Measurements from ENCODE around the gene WFIKKN2.
A peak's percentile ranks its signal among the peaks of the same experiment; 100 is the strongest.

The WFIKKN2 gene

GRCh38 chr17:50837286-50837979, 2.0 kb downstream of the WFIKKN2 start:
- DNase-seq = no peak

- DNase-seq = no peak
Observed at GRCh38 chr17:50837980-50838954, 2.9 kb downstream of the WFIKKN2 start.

GRCh38 chr17:50839591-50840310, 4.4 kb downstream of the WFIKKN2 start:
- no peak for DNase-seq

- DNase-seq = no peak
Observed at GRCh38 chr17:50840311-50840851, 5.0 kb downstream of the WFIKKN2 start.

GRCh38 chr17:50841277-50841948, 6.0 kb downstream of the WFIKKN2 start:
- no peak for DNase-seq

GRCh38 chr17:50841949-50842354, 6.6 kb downstream of the WFIKKN2 start:
- DNase-seq = peak in 1 of 4 experiments; percentile 13

- no peak for DNase-seq
Observed at GRCh38 chr17:50842506-50843149, 7.2 kb downstream of the WFIKKN2 start.

- DNase-seq = no peak
Observed at GRCh38 chr17:50843150-50843905, 7.9 kb downstream of the WFIKKN2 start.

GRCh38 chr17:50844117-50844700, 8.8 kb downstream of the WFIKKN2 start:
- no peak for DNase-seq

GRCh38 chr17:50845240-50846147, 10.1 kb downstream of the WFIKKN2 start:
- no peak for DNase-seq

- DNase-seq = no peak
Observed at GRCh38 chr17:50847566-50847965, 12.2 kb downstream of the WFIKKN2 start.

- no peak for DNase-seq
Observed at GRCh38 chr17:50848039-50848438, 12.7 kb downstream of the WFIKKN2 start.

- no peak for DNase-seq
Observed at GRCh38 chr17:50848711-50849110, 13.3 kb downstream of the WFIKKN2 start.

- no peak for DNase-seq
Observed at GRCh38 chr17:50850640-50851039, 15.3 kb downstream of the WFIKKN2 start.

- no peak for DNase-seq
Observed at GRCh38 chr17:50853015-50853615, 17.7 kb downstream of the WFIKKN2 start.

GRCh38 chr17:50853781-50854180, 18.4 kb downstream of the WFIKKN2 start:
- DNase-seq = no peak

GRCh38 chr17:50855708-50856330, 20.4 kb downstream of the WFIKKN2 start:
- DNase-seq = no peak

- no peak for DNase-seq
Observed at GRCh38 chr17:50856431-50856830, 21.0 kb downstream of the WFIKKN2 start.

All from activated CD4-positive, CD25-positive, alpha-beta regulatory T cell (primary cell).